ENCODE data around the gene CYP51A1.
"Not testable (repeated sequence)": the region's sequence is repeated elsewhere in the genome, so short reads cannot be mapped to it uniquely, and the experiment has no call there.

Gene CYP51A1

GRCh38 chr7:92134271-92135051 lies at the start of gene CYP51A1:
TSS of gene CYP51A1 (minus strand) at chr7:92134477. CDS start at chr7:92134364, 113 bp downstream.
- peak; percentile 97 for DNase-seq (ENCODE audit: low read depth)

- peak; percentile 76 for DNase-seq (ENCODE audit: low read depth)
These were observed 44.9 kb upstream of the CYP51A1 start, which contains the start of gene LRRD1 for GRCh38 chr7:92178928-92179924. TSS of gene LRRD1 (minus strand) at chr7:92179142. CDS start at chr7:92165202, 13,940 bp downstream.

GRCh38 chr7:92177362-92177761 lies 43.1 kb upstream of the CYP51A1 start:
- DNase-seq (ENCODE audit: low read depth): peak; percentile 26

- DNase-seq (ENCODE audit: low read depth): not testable (repeated sequence)
These were observed 35.3 kb upstream of the CYP51A1 start for GRCh38 chr7:92169529-92169928.

GRCh38 chr7:92161271-92161670 lies 27.0 kb upstream of the CYP51A1 start:
- DNase-seq (ENCODE audit: low read depth): peak; percentile 33

- peak; percentile 92 for DNase-seq (ENCODE audit: low read depth)
These were observed 24.6 kb upstream of the CYP51A1 start for GRCh38 chr7:92158660-92159575.

GRCh38 chr7:92156990-92157389 lies 22.7 kb upstream of the CYP51A1 start:
- peak; percentile 70 for DNase-seq (ENCODE audit: low read depth)

GRCh38 chr7:92155108-92155739 lies 20.9 kb upstream of the CYP51A1 start:
- DNase-seq (ENCODE audit: low read depth): no peak

- DNase-seq (ENCODE audit: low read depth): no peak
These were observed 16.3 kb upstream of the CYP51A1 start for GRCh38 chr7:92150450-92151017.

- no peak for DNase-seq (ENCODE audit: low read depth)
These were observed 15.5 kb upstream of the CYP51A1 start for GRCh38 chr7:92149736-92150239.

GRCh38 chr7:92143192-92143880 lies 9.1 kb upstream of the CYP51A1 start:
- not testable (repeated sequence) for DNase-seq (ENCODE audit: low read depth)

- not testable (repeated sequence) for DNase-seq (ENCODE audit: low read depth)
These were observed 8.5 kb upstream of the CYP51A1 start for GRCh38 chr7:92142791-92143190.

- DNase-seq (ENCODE audit: low read depth): no peak
These were observed 6.9 kb upstream of the CYP51A1 start for GRCh38 chr7:92141161-92141560.

GRCh38 chr7:92137557-92137956 lies 3.3 kb upstream of the CYP51A1 start:
- no peak for DNase-seq (ENCODE audit: low read depth)

- no peak for DNase-seq (ENCODE audit: low read depth)
These were observed 994 bp upstream of the CYP51A1 start for GRCh38 chr7:92135052-92135889.

GRCh38 chr7:92133737-92134270 lies 473 bp downstream of the CYP51A1 start:
- DNase-seq (ENCODE audit: low read depth): peak; percentile 52

GRCh38 chr7:92133133-92133736 lies 1.0 kb downstream of the CYP51A1 start:
- DNase-seq (ENCODE audit: low read depth): peak; percentile 30

- no peak for DNase-seq (ENCODE audit: low read depth)
These were observed 2.4 kb downstream of the CYP51A1 start for GRCh38 chr7:92131764-92132330.

All from fibroblast of gingiva (primary cell).